GM19239 (cell line): Measurements from ENCODE around the gene RILP.

ENCODE experiments used
- DNase-seq: peaks from one replicate; pipeline ENCODE4 v3.0.0; 2011; ENCODE audit warnings: low spot score; ENCODE audit not compliant: insufficient read length
- FAIRE-seq: peaks from 2 replicates; lab custom pipeline; 2011; peaks lifted over from hg19 to GRCh38; lab: Jason Lieb, UNC

The RILP gene

GRCh38 chr17:1634841-1635650, 14.6 kb downstream of the RILP start:
- DNase-seq (no peak), FAIRE-seq (no peak)

GRCh38 chr17:1630662-1631061, 19.0 kb downstream of the RILP start:
- DNase-seq (no peak), FAIRE-seq (peak; percentile 18)

GRCh38 chr17:1629504-1630310, 20.0 kb downstream of the RILP start:
- FAIRE-seq = peak; percentile 58
- DNase-seq = no peak

GRCh38 chr17:1628856-1629503, 20.7 kb downstream of the RILP start:
- DNase-seq = peak; percentile 96
- peak; percentile 94 for FAIRE-seq

GRCh38 chr17:1627982-1628855, 21.4 kb downstream of the RILP start, which contains the start of gene SLC43A2:
Gene SLC43A2, minus strand, starts transcription at chr17:1628834. Its CDS starts 960 bp downstream, at chr17:1627874.
- DNase-seq (peak; percentile 94), FAIRE-seq (peak; percentile 94)

GRCh38 chr17:1627182-1627981, 22.3 kb downstream of the RILP start:
- peak; percentile 88 for FAIRE-seq
- no peak for DNase-seq

GRCh38 chr17:1626333-1626732, 23.3 kb downstream of the RILP start:
- DNase-seq = no peak
- no peak for FAIRE-seq

GRCh38 chr17:1625581-1625980, 24.1 kb downstream of the RILP start:
- FAIRE-seq (peak; percentile 95), DNase-seq (no peak)

GRCh38 chr17:1625053-1625452, 24.6 kb downstream of the RILP start:
- FAIRE-seq (no peak), DNase-seq (no peak)

- DNase-seq = no peak
- no peak for FAIRE-seq
Observed at GRCh38 chr17:1624650-1625049, 25.0 kb downstream of the RILP start.

GRCh38 chr17:1623057-1623630, 26.5 kb downstream of the RILP start:
- no peak for DNase-seq
- no peak for FAIRE-seq

GRCh38 chr17:1621273-1621954, 28.3 kb downstream of the RILP start:
- FAIRE-seq (no peak), DNase-seq (no peak)

GRCh38 chr17:1620486-1620885, 29.2 kb downstream of the RILP start:
- FAIRE-seq = no peak
- DNase-seq = no peak

- FAIRE-seq = no peak
- DNase-seq = no peak
Observed at GRCh38 chr17:1617620-1618174, 32.0 kb downstream of the RILP start.

GRCh38 chr17:1616101-1616500, 33.6 kb downstream of the RILP start:
- FAIRE-seq (no peak), DNase-seq (no peak)

- FAIRE-seq (no peak), DNase-seq (no peak)
Observed at GRCh38 chr17:1612400-1612799, 37.3 kb downstream of the RILP start.

- DNase-seq = no peak
- no peak for FAIRE-seq
Observed at GRCh38 chr17:1611715-1612114, 38.0 kb downstream of the RILP start.

GRCh38 chr17:1608676-1609075, 41.0 kb downstream of the RILP start:
- DNase-seq (no peak), FAIRE-seq (no peak)
